ENCODE data around the gene OR4N5. TPM values are rescaled to one million over a fixed set of nuclear protein-coding genes. Genes with fewer than 3 reads are reported as not detected.

The OR4N5 gene
- polyA plus RNA-seq, 1 experiment: not detected

GRCh38 chr14:20179218-20179617 is 40.6 kb downstream of the OR4N5 start:
- no peak overlapping the region for H3K27ac ChIP-seq (ENCODE audit: low read depth, low read length)
- peaks cover 13% of the 10 kb centered on the region for H3K9me3 ChIP-seq (ENCODE audit: control insufficient read depth, insufficient read depth, low read length)
- no peak overlapping the region for H3K4me3 ChIP-seq (ENCODE audit: low read depth, low read length)
- no peaks in the 10 kb centered on the region for H3K27me3 ChIP-seq (ENCODE audit: control insufficient read depth, insufficient read depth, low read length)
- no peak for TF ChIP-seq CTCF (IDR thresholded peaks at IDR 0.05; ENCODE audit: low read depth, low read length)
- DNase-seq (ENCODE audit: low read depth, low spot score): no peak
- CTCF ChIA-PET: no interaction called here
- POLR2A ChIA-PET: no interaction called here

GRCh38 chr14:20179880-20180279 is 41.3 kb downstream of the OR4N5 start:
- POLR2A ChIA-PET: no interaction called here
- Histone ChIP-seq H3K27me3 (ENCODE audit: control insufficient read depth, insufficient read depth, low read length) (no peaks in the 10 kb centered on the region), H3K4me3 (ENCODE audit: low read depth, low read length) (no peak overlapping the region), H3K9me3 (ENCODE audit: control insufficient read depth, insufficient read depth, low read length) (peaks cover 16% of the 10 kb centered on the region), H3K27ac (ENCODE audit: low read depth, low read length) (no peak overlapping the region)
- DNase-seq (ENCODE audit: low read depth, low spot score): no peak
- CTCF ChIA-PET: no interaction called here
- no peak for TF ChIP-seq CTCF (IDR thresholded peaks at IDR 0.05; ENCODE audit: low read depth, low read length)

GRCh38 chr14:20180486-20180885 is 41.9 kb downstream of the OR4N5 start:
- peaks cover 14% of the 10 kb centered on the region for H3K9me3 ChIP-seq (ENCODE audit: control insufficient read depth, insufficient read depth, low read length)
- no peak for DNase-seq (ENCODE audit: low read depth, low spot score)
- TF ChIP-seq CTCF (IDR thresholded peaks at IDR 0.05; ENCODE audit: low read depth, low read length): no peak
- H3K4me3 ChIP-seq (ENCODE audit: low read depth, low read length): no peak overlapping the region
- no peak overlapping the region for H3K27ac ChIP-seq (ENCODE audit: low read depth, low read length)
- POLR2A ChIA-PET: no interaction called here
- H3K27me3 ChIP-seq (ENCODE audit: control insufficient read depth, insufficient read depth, low read length): no peaks in the 10 kb centered on the region
- CTCF ChIA-PET: no interaction called here

GRCh38 chr14:20184181-20184580 is 45.6 kb downstream of the OR4N5 start:
- H3K9me3 ChIP-seq (ENCODE audit: control insufficient read depth, insufficient read depth, low read length): peaks cover 17% of the 10 kb centered on the region; the same call in 1 of the 2 replicates
- CTCF ChIA-PET: no interaction called here
- no peak overlapping the region for H3K4me3 ChIP-seq (ENCODE audit: low read depth, low read length)
- POLR2A ChIA-PET: no interaction called here
- H3K27me3 ChIP-seq (ENCODE audit: control insufficient read depth, insufficient read depth, low read length): no peaks in the 10 kb centered on the region
- H3K27ac ChIP-seq (ENCODE audit: low read depth, low read length): no peak overlapping the region
- TF ChIP-seq CTCF (IDR thresholded peaks at IDR 0.05; ENCODE audit: low read depth, low read length): no peak
- no peak for DNase-seq (ENCODE audit: low read depth, low spot score)

GRCh38 chr14:20190596-20190995 is 52.0 kb downstream of the OR4N5 start, which contains the start of gene OR11G2:
TSS of gene OR11G2 (plus strand) at chr14:20190896. CDS start at chr14:20197438, 6,542 bp downstream.
- no peaks in the 10 kb centered on the region for H3K27me3 ChIP-seq (ENCODE audit: control insufficient read depth, insufficient read depth, low read length)
- H3K9me3 ChIP-seq (ENCODE audit: control insufficient read depth, insufficient read depth, low read length): peaks cover 14% of the 10 kb centered on the region; the same call in 1 of the 2 replicates
- no peak within 1 kb of the TSS for H3K27ac ChIP-seq (ENCODE audit: low read depth, low read length)
- ChIA-PET CTCF (no interaction called here), POLR2A (no interaction called here)
- no peak for DNase-seq (ENCODE audit: low read depth, low spot score)
- no peak within 1 kb of the TSS for H3K4me3 ChIP-seq (ENCODE audit: low read depth, low read length)
- no peak for TF ChIP-seq CTCF (IDR thresholded peaks at IDR 0.05; ENCODE audit: low read depth, low read length)

Data from AG04450 (cell line).